Mesenchymal stem cell (in vitro differentiated cells and primary cell): ENCODE measurements around the gene ITGA1.

ENCODE experiments used
- DNase-seq: peaks from one replicate; pipeline ENCODE4 v3.0.0-alpha.2; 2013
- H2AFZ ChIP-seq: one replicate; pipeline ENCODE4 v1.6.1; 2013; ENCODE audit warnings: low read depth, mild to moderate bottlenecking, control low read depth, inconsistent platforms, low read length, moderate library complexity
- H2AK5ac ChIP-seq: 2 replicates; pipeline ENCODE4 v1.6.1; 2013; ENCODE audit warnings: low read length, moderate library complexity, mild to moderate bottlenecking, inconsistent platforms; ENCODE audit not compliant: severe bottlenecking
- H2BK120ac ChIP-seq: one replicate; pipeline ENCODE4 v1.6.1; 2013; ENCODE audit warnings: low read depth, mild to moderate bottlenecking, inconsistent platforms, low read length, moderate library complexity
- H2BK12ac ChIP-seq, 2 experiments: one replicate each; pipeline ENCODE4 v1.6.1; 2013; ENCODE audit warnings: inconsistent platforms in 2 of 2, low read length in 2 of 2, mild to moderate bottlenecking in 2 of 2, moderate library complexity in 2 of 2, control low read depth in 1 of 2
- H2BK15ac ChIP-seq: one replicate; pipeline ENCODE4 v1.6.1; 2013; ENCODE audit warnings: mild to moderate bottlenecking, low read depth, inconsistent platforms; ENCODE audit not compliant: poor library complexity, severe bottlenecking
- H2BK5ac ChIP-seq: 2 replicates; pipeline ENCODE4 v1.6.1; 2013; ENCODE audit warnings: low read depth, mild to moderate bottlenecking, low read length, control low read depth, inconsistent platforms; ENCODE audit not compliant: poor library complexity, severe bottlenecking
- H3K14ac ChIP-seq, 2 experiments: one replicate each; pipeline ENCODE4 v1.6.1; 2013; ENCODE audit warnings: inconsistent platforms in 2 of 2, low read length in 2 of 2, control low read depth in 1 of 2, mild to moderate bottlenecking in 1 of 2, moderate library complexity in 1 of 2
- H3K18ac ChIP-seq, 2 experiments: one replicate each; pipeline ENCODE4 v1.6.1; 2013; ENCODE audit warnings: inconsistent platforms in 2 of 2, low read length in 2 of 2, control low read depth in 1 of 2, low read depth in 1 of 2, mild to moderate bottlenecking in 1 of 2
- H3K23ac ChIP-seq, 2 experiments: one replicate each; pipeline ENCODE4 v1.6.1; 2013; ENCODE audit warnings: inconsistent platforms in 2 of 2, low read length in 2 of 2, mild to moderate bottlenecking in 2 of 2, moderate library complexity in 2 of 2, control low read depth in 1 of 2
- H3K27ac ChIP-seq: 2 replicates; pipeline ENCODE4 v1.5.1; 2013; ENCODE audit warnings: mild to moderate bottlenecking, moderate library complexity, low read length, control low read depth, inconsistent platforms; ENCODE audit not compliant: poor library complexity, severe bottlenecking
- H3K27me3 ChIP-seq, 2 experiments: 2 replicates each; pipeline versions ENCODE4 v1.6.1 to v1.7.0; 2013; ENCODE audit warnings: low read length in 2 of 2, mild to moderate bottlenecking in 2 of 2, moderate library complexity in 2 of 2, control low read depth in 1 of 2, inconsistent platforms in 1 of 2; ENCODE audit not compliant: control insufficient read depth in 1 of 2, insufficient read depth in 1 of 2
- H3K36me3 ChIP-seq, 2 experiments: 2 replicates each; pipeline versions ENCODE4 v1.6.1 to v1.7.0; 2013; ENCODE audit warnings: low read length in 2 of 2, control low read depth in 1 of 2, inconsistent platforms in 1 of 2, low read depth in 1 of 2, mild to moderate bottlenecking in 1 of 2; ENCODE audit not compliant: insufficient read depth in 2 of 2, control insufficient read depth in 1 of 2
- H3K4ac ChIP-seq, 2 experiments: one replicate each; pipeline ENCODE4 v1.6.1; 2013; ENCODE audit warnings: inconsistent platforms in 2 of 2, low read length in 2 of 2, mild to moderate bottlenecking in 2 of 2, moderate library complexity in 2 of 2, control low read depth in 1 of 2, low read depth in 1 of 2
- H3K4me1 ChIP-seq: 2 replicates; pipeline ENCODE4 v1.6.1; 2013; ENCODE audit warnings: low read depth, low read length, control low read depth; ENCODE audit not compliant: control insufficient read depth, insufficient read depth
- H3K4me2 ChIP-seq: 2 replicates; pipeline ENCODE4 v1.6.1; 2013; ENCODE audit warnings: low read length, mild to moderate bottlenecking, inconsistent platforms; ENCODE audit not compliant: poor library complexity, severe bottlenecking
- H3K4me3 ChIP-seq, 2 experiments: 2 replicates each; pipeline versions ENCODE4 v1.5.1 to v1.7.0; 2013; ENCODE audit warnings: low read length in 2 of 2, mild to moderate bottlenecking in 2 of 2, control low read depth in 1 of 2, low read depth in 1 of 2; ENCODE audit not compliant: insufficient read depth in 1 of 2
- H3K79me1 ChIP-seq: replicated peaks from 2 replicates; pipeline ENCODE4 v1.6.1; 2013; ENCODE audit warnings: mild to moderate bottlenecking, control low read depth, low read length, inconsistent platforms; ENCODE audit not compliant: poor library complexity, severe bottlenecking
- H3K9ac ChIP-seq: 2 replicates; pipeline ENCODE4 v1.7.0; 2013; ENCODE audit warnings: mild to moderate bottlenecking, low read length, moderate library complexity
- H3K9me3 ChIP-seq: 2 replicates; pipeline ENCODE4 v1.7.0; 2013; ENCODE audit warnings: mild to moderate bottlenecking, low read length; ENCODE audit not compliant: control insufficient read depth
- H4K8ac ChIP-seq: one replicate; pipeline ENCODE4 v1.6.1; 2013; ENCODE audit warnings: inconsistent platforms, mild to moderate bottlenecking, low read length, moderate library complexity
- H4K91ac ChIP-seq: one replicate; pipeline ENCODE4 v1.6.1; 2013; ENCODE audit warnings: mild to moderate bottlenecking, low read length, inconsistent platforms
- WGBS: methylation state at CpG from one replicate; pipeline ENCODE4 v1.1.7; 2013; ENCODE audit warnings: mixed read lengths; 5-methylcytosine and 5-hydroxymethylcytosine counted together

The ITGA1 gene

GRCh38 chr5:52861368-52861767 lies 73.7 kb downstream of the ITGA1 start:
- Histone ChIP-seq H4K8ac (no peak overlapping the region), H2BK120ac (no peak overlapping the region), H3K4ac (no peak overlapping the region), H3K23ac (no peak overlapping the region), H4K91ac (no peak overlapping the region), H3K14ac (no peak overlapping the region), H3K4me2 (no peak overlapping the region), H3K18ac (peak overlapping the region in 1 of 2 experiments; percentile 76), H2AK5ac (no peak overlapping the region), H3K9ac (no peak overlapping the region), H3K4me1 (peaks cover 5% of the 10 kb centered on the region), H3K9me3 (no peaks in the 10 kb centered on the region), H2BK5ac (no peak overlapping the region), H2BK15ac (no peak overlapping the region), H3K36me3 (no peaks in the 10 kb centered on the region), H3K27me3 (no peaks in the 10 kb centered on the region), H3K27ac (no peak overlapping the region), H2AFZ (no peak overlapping the region), H3K79me1 (no peaks in the 10 kb centered on the region), H3K4me3 (no peak overlapping the region), H2BK12ac (no peak overlapping the region)
- DNase-seq = no peak
- WGBS = 94% methylated on average over 4 of the region's 5 CpGs

- no peak overlapping the region for H2BK12ac ChIP-seq
- H2AK5ac ChIP-seq = no peak overlapping the region
- WGBS = 86% methylated on average over 2 of the region's 2 CpGs
- H4K8ac ChIP-seq = peak overlapping the region; percentile 72
- H3K36me3 ChIP-seq = no peaks in the 10 kb centered on the region
- H3K9ac ChIP-seq = no peak overlapping the region
- H3K14ac ChIP-seq = no peak overlapping the region
- H3K27me3 ChIP-seq = no peaks in the 10 kb centered on the region
- DNase-seq = no peak
- H3K4ac ChIP-seq = no peak overlapping the region
- no peak overlapping the region for H3K4me2 ChIP-seq
- no peaks in the 10 kb centered on the region for H3K79me1 ChIP-seq
- peaks cover 1% of the 10 kb centered on the region for H3K4me1 ChIP-seq
- H2BK5ac ChIP-seq = no peak overlapping the region
- H2AFZ ChIP-seq = no peak overlapping the region
- peak overlapping the region; percentile 69 for H3K27ac ChIP-seq
- H3K23ac ChIP-seq = no peak overlapping the region
- no peaks in the 10 kb centered on the region for H3K9me3 ChIP-seq
- H2BK15ac ChIP-seq = no peak overlapping the region
- no peak overlapping the region for H3K4me3 ChIP-seq
- H4K91ac ChIP-seq = no peak overlapping the region
- peak overlapping the region in 1 of 2 experiments; percentile 54 for H3K18ac ChIP-seq
- H2BK120ac ChIP-seq = peak overlapping the region; percentile 34
Observed at GRCh38 chr5:52863715-52864290, 76.1 kb downstream of the ITGA1 start.

GRCh38 chr5:52864371-52864770 lies 76.7 kb downstream of the ITGA1 start:
- WGBS = 20% methylated on average over 1 of the region's 2 CpGs
- peak; percentile 75 for DNase-seq

GRCh38 chr5:52864884-52865283 lies 77.2 kb downstream of the ITGA1 start:
- WGBS = 0% methylated on average over 2 of the region's 3 CpGs
- peak; percentile 81 for DNase-seq
- H3K23ac ChIP-seq = no peak overlapping the region

More at GRCh38 chr5:52864371-52864770, 76.7 kb downstream of the ITGA1 start:
- H3K4me3 ChIP-seq = no peak overlapping the region
- H3K9ac ChIP-seq = no peak overlapping the region
- H4K91ac ChIP-seq = no peak overlapping the region
- no peak overlapping the region for H2AFZ ChIP-seq
- no peak overlapping the region for H3K4ac ChIP-seq
- no peak overlapping the region for H2BK5ac ChIP-seq
- no peak overlapping the region for H3K23ac ChIP-seq
- H3K14ac ChIP-seq = no peak overlapping the region
- H3K27me3 ChIP-seq = no peaks in the 10 kb centered on the region
- no peak overlapping the region for H2BK15ac ChIP-seq
- H2AK5ac ChIP-seq = no peak overlapping the region
- H3K18ac ChIP-seq = no peak overlapping the region
- H3K4me2 ChIP-seq = no peak overlapping the region
- H3K36me3 ChIP-seq = no peaks in the 10 kb centered on the region
- peaks cover 1% of the 10 kb centered on the region for H3K4me1 ChIP-seq
- no peak overlapping the region for H4K8ac ChIP-seq
- H2BK120ac ChIP-seq = no peak overlapping the region
- no peak overlapping the region for H2BK12ac ChIP-seq
- H3K79me1 ChIP-seq = no peaks in the 10 kb centered on the region
- no peaks in the 10 kb centered on the region for H3K9me3 ChIP-seq
- peak overlapping the region; percentile 69 for H3K27ac ChIP-seq

More at GRCh38 chr5:52864884-52865283, 77.2 kb downstream of the ITGA1 start:
- Histone ChIP-seq H2BK120ac (no peak overlapping the region), H2BK12ac (no peak overlapping the region), H3K4ac (no peak overlapping the region), H3K4me1 (peaks cover 1% of the 10 kb centered on the region), H2BK5ac (no peak overlapping the region), H4K91ac (no peak overlapping the region), H2BK15ac (no peak overlapping the region), H3K18ac (no peak overlapping the region), H4K8ac (no peak overlapping the region), H3K27me3 (no peaks in the 10 kb centered on the region), H2AFZ (no peak overlapping the region), H3K9me3 (no peaks in the 10 kb centered on the region), H3K4me2 (no peak overlapping the region), H3K9ac (no peak overlapping the region), H3K36me3 (no peaks in the 10 kb centered on the region), H3K79me1 (no peaks in the 10 kb centered on the region), H3K14ac (no peak overlapping the region), H2AK5ac (no peak overlapping the region), H3K27ac (no peak overlapping the region), H3K4me3 (no peak overlapping the region)
